ENCODE measurements around the gene HOXB9. TPM values are rescaled to one million over a fixed set of nuclear protein-coding genes. Genes with fewer than 3 reads are reported as not detected.

The HOXB9 gene
- total RNA-seq, 1 experiment from 2014 or later = 0.24 TPM

DNA sequence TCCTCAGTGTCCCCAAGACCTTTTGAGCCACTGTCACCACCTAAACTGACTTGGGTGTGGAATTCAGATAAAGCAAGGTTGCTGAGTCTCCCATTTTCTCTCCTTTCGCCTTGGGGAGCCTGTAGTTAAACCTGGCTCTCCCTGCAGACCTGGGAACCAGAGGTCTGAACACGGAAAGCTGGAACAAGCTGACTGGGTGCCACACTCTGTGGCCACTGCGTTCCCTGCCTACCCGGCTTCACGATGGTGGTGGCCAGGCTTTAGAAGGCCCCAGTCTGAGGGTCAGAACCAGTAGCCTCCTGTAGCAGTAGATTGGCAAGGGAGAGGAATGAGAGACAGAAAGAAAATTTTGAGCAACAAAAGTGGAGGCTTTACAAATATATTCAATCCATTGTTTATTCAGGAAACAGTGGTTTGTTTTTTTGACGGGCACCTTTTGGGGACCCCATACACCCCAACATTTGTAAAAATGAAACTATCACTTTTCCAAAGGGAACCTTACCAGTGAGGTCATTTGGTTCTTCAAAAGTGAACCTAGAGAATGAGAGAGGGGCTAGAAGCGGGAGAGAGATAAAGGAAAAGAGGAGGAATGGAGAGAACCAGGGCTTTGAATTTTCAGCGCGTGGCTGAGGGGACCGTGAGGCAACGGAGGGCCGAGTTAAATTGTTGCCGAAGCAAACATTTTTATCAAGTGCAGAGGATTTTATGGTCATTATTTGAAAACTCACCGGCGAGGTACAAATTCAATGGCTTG is 9.3 kb downstream of the HOXB9 start:
- CTCF ChIA-PET = interaction anchor here (0.7 to 2.8 kb wide), 14 partner anchors 11 to 435 kb away, joined by 3 to 13 read pairs (median 6); partner anchors contain the start of genes HOXB5 and PRAC2
- Mint-ChIP-seq H3K4me3 (no peak overlapping the region), H3K4me1 (peaks cover 33% of the 10 kb centered on the region)

DNA sequence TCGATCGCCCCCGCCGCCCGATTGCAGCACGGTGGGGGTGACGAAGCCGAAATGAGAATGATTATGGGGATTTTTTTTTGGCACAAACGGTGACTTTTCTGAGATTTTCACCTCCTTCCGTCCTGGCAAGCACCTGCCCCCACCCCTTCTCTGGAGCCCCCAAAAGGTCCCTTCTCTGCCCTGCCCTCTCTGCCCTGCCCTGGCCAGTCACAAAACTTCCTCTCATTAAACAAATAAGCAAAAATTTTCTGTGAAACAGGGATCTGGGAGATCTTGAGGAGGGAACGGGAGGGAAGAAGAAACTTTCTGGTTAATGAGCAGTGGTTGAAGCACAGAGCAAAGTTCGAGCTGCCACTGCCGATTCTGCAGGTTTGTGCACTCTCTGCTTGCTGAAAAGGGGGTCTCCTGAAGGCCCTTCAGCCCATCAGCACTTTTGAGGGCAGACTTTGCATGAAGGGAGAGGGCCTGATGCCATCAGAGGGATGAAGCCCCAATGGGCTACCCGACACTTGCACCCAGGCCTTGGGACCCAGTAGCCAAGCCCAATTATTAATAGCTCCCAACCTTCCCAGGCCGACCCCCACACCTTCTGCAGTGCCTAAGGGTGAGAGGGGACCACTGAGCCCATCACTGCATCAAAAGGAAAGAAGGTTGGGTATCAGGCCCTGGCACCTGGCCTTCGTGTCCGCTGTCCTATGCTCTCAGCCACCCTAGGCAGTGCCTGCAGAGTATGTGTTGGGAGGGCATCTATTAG is 10.0 kb downstream of the HOXB9 start:
- DNase-seq (ENCODE audit: low spot score) = no peak
- Mint-ChIP-seq H3K36me3 (no peaks in the 10 kb centered on the region), H3K9me3 (no peaks in the 10 kb centered on the region), H3K27me3 (ENCODE audit: low read depth) (peaks cover 100% of the 10 kb centered on the region; the same call in 1 of the 2 replicates), H3K4me1 (peaks cover 37% of the 10 kb centered on the region), H3K4me3 (no peak overlapping the region), H3K27ac (no peak overlapping the region)
- TF ChIP-seq ZNF263 (CRISPR knock-in tag; IDR thresholded peaks at IDR 0.05; ENCODE audit: low read depth) (no peak), ELF4 (CRISPR knock-in tag; IDR thresholded peaks at IDR 0.05; ENCODE audit: low read depth) (no peak)
- TF ChIP-seq, protein P1, sequence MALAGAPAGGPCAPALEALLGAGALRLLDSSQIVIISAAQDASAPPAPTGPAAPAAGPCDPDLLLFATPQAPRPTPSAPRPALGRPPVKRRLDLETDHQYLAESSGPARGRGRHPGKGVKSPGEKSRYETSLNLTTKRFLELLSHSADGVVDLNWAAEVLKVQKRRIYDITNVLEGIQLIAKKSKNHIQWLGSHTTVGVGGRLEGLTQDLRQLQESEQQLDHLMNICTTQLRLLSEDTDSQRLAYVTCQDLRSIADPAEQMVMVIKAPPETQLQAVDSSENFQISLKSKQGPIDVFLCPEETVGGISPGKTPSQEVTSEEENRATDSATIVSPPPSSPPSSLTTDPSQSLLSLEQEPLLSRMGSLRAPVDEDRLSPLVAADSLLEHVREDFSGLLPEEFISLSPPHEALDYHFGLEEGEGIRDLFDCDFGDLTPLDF (CRISPR knock-in tag; IDR thresholded peaks at IDR 0.05) = no peak
- CTCF ChIA-PET = interaction anchor here (1.2 to 2.8 kb wide), 3 partner anchors 20 to 280 kb away, joined by 3 to 12 read pairs (median 5); no protein-coding TSS in a partner anchor
- ATAC-seq = no peak
- POLR2A ChIA-PET = no interaction called here

More for the DNA sequence above, 9.3 kb downstream of the HOXB9 start:
- no peak overlapping the region for H3K27ac Mint-ChIP-seq
- H3K27me3 Mint-ChIP-seq (ENCODE audit: low read depth) = peaks cover 100% of the 10 kb centered on the region; the same call in 1 of the 2 replicates
- POLR2A ChIA-PET = no interaction called here
- H3K36me3 Mint-ChIP-seq = no peaks in the 10 kb centered on the region
- DNase-seq (ENCODE audit: low spot score) (no peak), ATAC-seq (no peak)
- H3K9me3 Mint-ChIP-seq = no peaks in the 10 kb centered on the region
- TF ChIP-seq, protein P2, sequence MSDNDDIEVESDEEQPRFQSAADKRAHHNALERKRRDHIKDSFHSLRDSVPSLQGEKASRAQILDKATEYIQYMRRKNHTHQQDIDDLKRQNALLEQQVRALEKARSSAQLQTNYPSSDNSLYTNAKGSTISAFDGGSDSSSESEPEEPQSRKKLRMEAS (CRISPR knock-in tag; IDR thresholded peaks at IDR 0.05) = no peak
- TF ChIP-seq, protein P3, sequence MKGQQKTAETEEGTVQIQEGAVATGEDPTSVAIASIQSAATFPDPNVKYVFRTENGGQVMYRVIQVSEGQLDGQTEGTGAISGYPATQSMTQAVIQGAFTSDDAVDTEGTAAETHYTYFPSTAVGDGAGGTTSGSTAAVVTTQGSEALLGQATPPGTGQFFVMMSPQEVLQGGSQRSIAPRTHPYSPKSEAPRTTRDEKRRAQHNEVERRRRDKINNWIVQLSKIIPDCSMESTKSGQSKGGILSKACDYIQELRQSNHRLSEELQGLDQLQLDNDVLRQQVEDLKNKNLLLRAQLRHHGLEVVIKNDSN (CRISPR knock-in tag; IDR thresholded peaks at IDR 0.05) = no peak
- TF ChIP-seq JAZF1 (CRISPR knock-in tag; IDR thresholded peaks at IDR 0.05) = no peak
- TF ChIP-seq ZSCAN18 (CRISPR knock-in tag; IDR thresholded peaks at IDR 0.05) = no peak
- TF ChIP-seq, protein P4, sequence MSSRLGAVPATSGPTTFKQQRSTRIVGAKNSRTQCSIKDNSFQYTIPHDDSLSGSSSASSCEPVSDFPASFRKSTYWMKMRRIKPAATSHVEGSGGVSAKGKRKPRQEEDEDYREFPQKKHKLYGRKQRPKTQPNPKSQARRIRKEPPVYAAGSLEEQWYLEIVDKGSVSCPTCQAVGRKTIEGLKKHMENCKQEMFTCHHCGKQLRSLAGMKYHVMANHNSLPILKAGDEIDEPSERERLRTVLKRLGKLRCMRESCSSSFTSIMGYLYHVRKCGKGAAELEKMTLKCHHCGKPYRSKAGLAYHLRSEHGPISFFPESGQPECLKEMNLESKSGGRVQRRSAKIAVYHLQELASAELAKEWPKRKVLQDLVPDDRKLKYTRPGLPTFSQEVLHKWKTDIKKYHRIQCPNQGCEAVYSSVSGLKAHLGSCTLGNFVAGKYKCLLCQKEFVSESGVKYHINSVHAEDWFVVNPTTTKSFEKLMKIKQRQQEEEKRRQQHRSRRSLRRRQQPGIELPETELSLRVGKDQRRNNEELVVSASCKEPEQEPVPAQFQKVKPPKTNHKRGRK (CRISPR knock-in tag; IDR thresholded peaks at IDR 0.05; ENCODE audit: borderline replicate concordance) = no peak
- TF ChIP-seq, protein P5, sequence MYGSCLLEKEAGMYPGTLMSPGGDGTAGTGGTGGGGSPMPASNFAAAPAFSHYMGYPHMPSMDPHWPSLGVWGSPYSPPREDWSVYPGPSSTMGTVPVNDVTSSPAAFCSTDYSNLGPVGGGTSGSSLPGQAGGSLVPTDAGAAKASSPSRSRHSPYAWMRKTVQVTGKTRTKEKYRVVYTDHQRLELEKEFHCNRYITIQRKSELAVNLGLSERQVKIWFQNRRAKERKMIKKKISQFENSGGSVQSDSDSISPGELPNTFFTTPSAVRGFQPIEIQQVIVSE (CRISPR knock-in tag; IDR thresholded peaks at IDR 0.05; ENCODE audit: borderline replicate concordance) = no peak
- no peak for TF ChIP-seq ZNF317 (CRISPR knock-in tag; IDR thresholded peaks at IDR 0.05; ENCODE audit: borderline replicate concordance, low read depth)

Data from WTC11 (cell line).